Stimulated activated CD4-positive, alpha-beta T cell treated with anti-CD3 and anti-CD28 coated beads, Interleukin-12 subunit alpha, Interleukin-12 subunit beta, amount 100 ng/mL, for 4 hours (primary cell): Measurements from ENCODE around the gene GOLM1.

Source experiments
- DNase-seq: peaks from one replicate; pipeline ENCODE4 v3.0.0-alpha.2; 2020

Gene GOLM1

GRCh38 chr9:86043999-86044398, 55.4 kb downstream of the GOLM1 start:
- DNase-seq: no peak

- DNase-seq: no peak
These were observed 55.8 kb downstream of the GOLM1 start for GRCh38 chr9:86043586-86043985.

- no peak for DNase-seq
These were observed 57.0 kb downstream of the GOLM1 start for GRCh38 chr9:86042199-86042978.

GRCh38 chr9:86041311-86041741, 58.0 kb downstream of the GOLM1 start:
- no peak for DNase-seq

- no peak for DNase-seq
These were observed 58.5 kb downstream of the GOLM1 start for GRCh38 chr9:86040861-86041155.

- DNase-seq: no peak
These were observed 59.1 kb downstream of the GOLM1 start for GRCh38 chr9:86039991-86040860.

GRCh38 chr9:86036555-86036954, 62.8 kb downstream of the GOLM1 start:
- no peak for DNase-seq

GRCh38 chr9:86035827-86036440, 63.4 kb downstream of the GOLM1 start:
- DNase-seq: no peak

- DNase-seq: no peak
These were observed 64.3 kb downstream of the GOLM1 start for GRCh38 chr9:86034863-86035734.

- no peak for DNase-seq
These were observed 71.6 kb downstream of the GOLM1 start for GRCh38 chr9:86027767-86028166.

- no peak for DNase-seq
These were observed 76.6 kb downstream of the GOLM1 start for GRCh38 chr9:86022687-86023266.

- DNase-seq: no peak
These were observed 78.2 kb downstream of the GOLM1 start for GRCh38 chr9:86021166-86021565.

GRCh38 chr9:86020731-86021130, 78.6 kb downstream of the GOLM1 start:
- DNase-seq: no peak

GRCh38 chr9:86009133-86009532, 90.2 kb downstream of the GOLM1 start:
- DNase-seq: no peak

- DNase-seq: no peak
These were observed 94.0 kb downstream of the GOLM1 start for GRCh38 chr9:86005253-86005775.

- no peak for DNase-seq
These were observed 103.8 kb downstream of the GOLM1 start for GRCh38 chr9:85995599-85995998.

GRCh38 chr9:85995097-85995496, 104.3 kb downstream of the GOLM1 start:
- no peak for DNase-seq

GRCh38 chr9:85994191-85994590, 105.2 kb downstream of the GOLM1 start:
- no peak for DNase-seq

- DNase-seq: no peak
These were observed 112.1 kb downstream of the GOLM1 start for GRCh38 chr9:85987236-85987635.

- no peak for DNase-seq
These were observed 114.9 kb downstream of the GOLM1 start for GRCh38 chr9:85984457-85984856.

GRCh38 chr9:85981369-85981768, 118.0 kb downstream of the GOLM1 start:
- no peak for DNase-seq

- no peak for DNase-seq
These were observed 120.9 kb downstream of the GOLM1 start for GRCh38 chr9:85978496-85978895.
